Measurements from ENCODE around the gene CLPSL2.
"Not testable (repeated sequence)": the region's sequence is repeated elsewhere in the genome, so short reads cannot be mapped to it uniquely, and the experiment has no call there.

The CLPSL2 gene

GRCh38 chr6:35733633-35734032, 42.8 kb upstream of the CLPSL2 start:
- H3K9ac ChIP-seq (ENCODE audit: low read length in 5 of 5), result no peak overlapping the region
- no peaks in the 10 kb centered on the region for H3K36me3 ChIP-seq (ENCODE audit: control insufficient read depth in 5 of 5, insufficient read depth in 5 of 5, low read length in 5 of 5)
- no peak overlapping the region for H3K27ac ChIP-seq (ENCODE audit: low read depth, low read length)

DNA sequence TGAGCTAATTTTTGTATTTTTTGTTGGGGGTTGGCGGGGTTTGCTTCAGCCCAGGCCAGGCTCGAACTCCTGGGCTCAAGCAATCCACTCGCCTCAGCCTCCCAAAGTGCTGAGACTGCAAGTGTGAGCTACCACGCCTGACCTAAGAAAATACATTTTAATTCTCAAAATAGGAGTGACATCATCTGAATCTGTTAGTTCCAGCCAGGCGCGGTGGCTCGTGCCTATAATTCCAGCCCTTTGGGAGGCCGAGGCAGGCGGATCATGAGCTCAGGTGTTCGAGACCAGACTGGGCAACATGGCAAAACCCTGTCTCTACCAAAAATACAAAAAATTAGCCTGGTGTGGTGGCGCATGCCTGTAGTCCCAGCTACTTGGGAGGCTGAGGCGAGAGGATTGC, 42.1 kb upstream of the CLPSL2 start:
- H3K9ac ChIP-seq (ENCODE audit: low read length in 5 of 5); H3K9me3 ChIP-seq (ENCODE audit: control insufficient read depth in 5 of 5, low read length in 5 of 5); H3K4me3 ChIP-seq (ENCODE audit: low read depth in 1 of 5, low read length in 5 of 5); H3K27ac ChIP-seq (ENCODE audit: low read depth, low read length); H3K27me3 ChIP-seq (ENCODE audit: control insufficient read depth in 5 of 5, insufficient read depth in 4 of 5, low read length in 5 of 5); H3K36me3 ChIP-seq (ENCODE audit: control insufficient read depth in 5 of 5, insufficient read depth in 5 of 5, low read length in 5 of 5): not testable (repeated sequence)
- H3K4me1 ChIP-seq (ENCODE audit: control insufficient read depth in 5 of 5, insufficient read depth in 5 of 5, low read length in 5 of 5), result peaks cover 6 to 47% (median 26%) of the 10 kb centered on the region in 5 donors

More at GRCh38 chr6:35733633-35734032, 42.8 kb upstream of the CLPSL2 start:
- Histone ChIP-seq H3K9me3 (ENCODE audit: control insufficient read depth in 5 of 5, low read length in 5 of 5) (no peaks in the 10 kb centered on the region), H3K4me3 (ENCODE audit: low read depth in 1 of 5, low read length in 5 of 5) (no peak overlapping the region), H3K4me1 (ENCODE audit: control insufficient read depth in 5 of 5, insufficient read depth in 5 of 5, low read length in 5 of 5) (peaks cover 9 to 54% (median 33%) of the 10 kb centered on the region in 5 donors), H3K27me3 (ENCODE audit: control insufficient read depth in 5 of 5, insufficient read depth in 4 of 5, low read length in 5 of 5) (no peaks in the 10 kb centered on the region)

DNA sequence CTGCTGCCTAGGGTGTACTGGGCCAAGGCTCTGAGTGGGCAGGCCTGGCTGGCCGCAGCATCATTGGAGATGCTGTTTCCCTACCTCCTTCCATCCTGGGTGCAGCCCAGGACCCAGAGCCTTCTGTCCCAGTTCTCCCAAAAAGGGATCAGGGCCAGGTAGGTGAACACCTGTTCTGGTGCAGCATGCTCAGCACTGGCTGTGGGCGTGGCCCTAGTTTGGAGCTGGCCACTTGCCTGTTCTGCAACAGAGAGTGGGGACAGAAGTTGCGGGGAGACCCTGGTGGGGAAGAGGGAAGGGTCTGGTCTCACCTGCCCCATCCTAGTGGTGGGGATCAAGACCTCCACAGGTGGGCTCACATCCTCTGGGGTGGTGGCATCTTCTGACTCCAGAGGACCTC, 40.9 kb upstream of the CLPSL2 start:
- no peaks in the 10 kb centered on the region for H3K27me3 ChIP-seq (ENCODE audit: control insufficient read depth in 5 of 5, insufficient read depth in 4 of 5, low read length in 5 of 5)
- H3K36me3 ChIP-seq (ENCODE audit: control insufficient read depth in 5 of 5, insufficient read depth in 5 of 5, low read length in 5 of 5), result no peaks in the 10 kb centered on the region
- H3K4me1 ChIP-seq (ENCODE audit: control insufficient read depth in 5 of 5, insufficient read depth in 5 of 5, low read length in 5 of 5), result peaks cover 6 to 44% (median 22%) of the 10 kb centered on the region in 5 donors
- H3K4me3 ChIP-seq (ENCODE audit: low read depth in 1 of 5, low read length in 5 of 5), result no peak overlapping the region
- no peaks in the 10 kb centered on the region for H3K9me3 ChIP-seq (ENCODE audit: control insufficient read depth in 5 of 5, low read length in 5 of 5)
- no peak overlapping the region for H3K9ac ChIP-seq (ENCODE audit: low read length in 5 of 5)
- H3K27ac ChIP-seq (ENCODE audit: low read depth, low read length), result no peak overlapping the region

DNA sequence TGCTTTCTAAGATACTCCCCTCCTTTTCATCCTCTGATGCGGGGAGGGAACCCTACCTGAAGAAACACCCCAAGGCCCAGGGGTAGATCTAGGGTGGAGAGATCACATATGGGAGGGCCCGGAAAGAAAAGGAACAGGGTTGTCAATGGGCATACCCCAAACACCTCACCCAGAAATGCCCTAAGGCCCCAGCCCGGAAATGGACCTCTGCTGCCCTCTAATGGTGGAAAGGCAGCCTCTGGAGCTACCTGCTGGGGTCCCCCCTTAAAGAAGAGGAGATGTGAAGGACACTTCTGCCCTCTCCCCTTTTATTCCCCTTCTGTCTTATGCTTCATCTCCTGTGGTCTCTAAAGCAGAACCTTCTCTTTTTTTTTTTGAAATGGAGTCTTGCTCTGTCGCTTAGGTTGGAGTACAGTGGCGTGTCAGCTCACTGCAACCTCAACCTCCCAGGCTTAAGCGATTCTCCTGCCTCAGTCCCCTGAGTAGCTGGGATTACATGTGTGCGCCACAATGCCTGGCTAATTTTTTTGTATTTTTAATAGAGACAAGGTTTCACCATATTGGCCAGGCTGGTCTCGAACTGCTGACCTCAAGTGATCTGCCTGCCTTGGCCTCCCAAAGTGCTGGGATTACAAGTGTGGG, 40.0 kb upstream of the CLPSL2 start:
- H3K9ac ChIP-seq (ENCODE audit: low read length in 5 of 5), result no peak overlapping the region

DNA sequence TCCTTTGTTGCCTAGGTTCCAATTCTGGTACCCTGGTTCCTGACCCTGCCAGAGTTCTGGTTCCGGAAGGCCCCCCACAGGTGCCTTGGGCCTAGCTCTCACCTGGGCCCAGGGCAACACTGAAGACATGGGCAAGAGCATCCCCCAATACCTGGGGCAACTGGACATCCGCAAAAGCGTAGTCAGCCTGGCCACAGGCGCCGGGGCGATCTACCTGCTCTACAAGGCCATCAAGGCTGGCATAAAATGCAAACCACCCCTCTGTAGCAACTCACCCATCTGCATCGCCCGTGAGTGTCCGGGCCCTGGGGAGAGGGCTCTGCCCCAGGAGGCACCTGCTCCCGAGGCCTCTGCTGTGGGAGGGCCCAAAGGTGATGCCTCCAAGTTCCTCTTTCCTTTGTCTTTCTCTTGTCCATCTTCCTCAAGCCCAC, 39.4 kb upstream of the CLPSL2 start, which contains the start of gene ARMC12:
Gene ARMC12 (plus strand): TSS at position 51 of the 431 bp plus-strand sequence. CDS start 77 bp downstream, at position 128.
- H3K4me1 ChIP-seq (ENCODE audit: control insufficient read depth in 5 of 5, insufficient read depth in 5 of 5, low read length in 5 of 5), result peaks cover 4 to 34% (median 11%) of the 10 kb centered on the region in 5 donors
- H3K4me3 ChIP-seq (ENCODE audit: low read depth in 1 of 5, low read length in 5 of 5), result no peak within 1 kb of the TSS
- H3K9me3 ChIP-seq (ENCODE audit: control insufficient read depth in 5 of 5, low read length in 5 of 5), result no peaks in the 10 kb centered on the region
- no peak within 1 kb of the TSS for H3K9ac ChIP-seq (ENCODE audit: low read length in 5 of 5)
- H3K27me3 ChIP-seq (ENCODE audit: control insufficient read depth in 5 of 5, insufficient read depth in 4 of 5, low read length in 5 of 5), result no peaks in the 10 kb centered on the region
- no peaks in the 10 kb centered on the region for H3K36me3 ChIP-seq (ENCODE audit: control insufficient read depth in 5 of 5, insufficient read depth in 5 of 5, low read length in 5 of 5)
- H3K27ac ChIP-seq (ENCODE audit: low read depth, low read length), result no peak within 1 kb of the TSS

More for the DNA sequence above, 40.0 kb upstream of the CLPSL2 start:
- Histone ChIP-seq H3K27me3 (ENCODE audit: control insufficient read depth in 5 of 5, insufficient read depth in 4 of 5, low read length in 5 of 5) (no peaks in the 10 kb centered on the region), H3K27ac (ENCODE audit: low read depth, low read length) (no peak overlapping the region), H3K4me1 (ENCODE audit: control insufficient read depth in 5 of 5, insufficient read depth in 5 of 5, low read length in 5 of 5) (peaks cover 4 to 39% (median 16%) of the 10 kb centered on the region in 5 donors), H3K4me3 (ENCODE audit: low read depth in 1 of 5, low read length in 5 of 5) (no peak overlapping the region), H3K9me3 (ENCODE audit: control insufficient read depth in 5 of 5, low read length in 5 of 5) (no peaks in the 10 kb centered on the region), H3K36me3 (ENCODE audit: control insufficient read depth in 5 of 5, insufficient read depth in 5 of 5, low read length in 5 of 5) (no peaks in the 10 kb centered on the region)

DNA sequence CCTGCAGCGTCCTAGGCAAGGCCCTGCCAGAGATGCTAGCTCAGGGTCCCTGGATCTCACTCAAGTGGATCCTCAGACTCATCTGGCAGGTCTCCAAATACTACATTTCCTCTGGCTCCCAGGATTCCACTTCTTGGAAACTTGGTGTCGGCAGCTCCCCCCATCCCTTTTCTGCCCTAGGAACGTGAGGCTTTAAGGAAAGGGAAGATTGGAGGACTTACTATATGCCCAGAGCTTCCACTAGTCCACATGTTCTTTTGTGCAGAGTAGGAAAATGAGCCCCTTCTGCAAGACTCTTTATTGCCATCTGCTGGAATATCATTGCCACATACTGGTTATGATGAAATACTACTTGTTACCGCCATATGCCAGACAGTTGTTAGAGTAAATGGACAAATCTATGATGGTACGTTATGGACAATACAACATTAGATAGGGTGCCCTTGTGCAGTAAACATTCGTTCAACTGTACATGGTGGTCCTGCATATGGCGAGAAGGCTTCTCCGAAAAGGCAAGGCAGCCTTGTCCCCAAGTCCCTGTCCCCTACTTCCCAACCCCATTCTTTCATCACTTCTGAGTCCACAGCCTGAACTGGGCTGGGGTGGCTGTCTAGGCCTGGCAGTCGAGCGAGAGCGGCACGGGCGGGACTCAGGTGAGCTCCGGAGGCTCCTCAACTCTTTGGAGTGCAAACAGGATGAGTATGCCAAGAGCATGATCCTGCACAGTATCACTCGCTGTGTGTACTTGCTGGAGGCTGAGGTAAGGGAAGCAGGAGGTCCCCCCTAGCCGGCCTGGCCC, 38.8 kb upstream of the CLPSL2 start:
- no peaks in the 10 kb centered on the region for H3K36me3 ChIP-seq (ENCODE audit: control insufficient read depth in 5 of 5, insufficient read depth in 5 of 5, low read length in 5 of 5)
- H3K4me3 ChIP-seq (ENCODE audit: low read depth in 1 of 5, low read length in 5 of 5), result no peak overlapping the region
- H3K4me1 ChIP-seq (ENCODE audit: control insufficient read depth in 5 of 5, insufficient read depth in 5 of 5, low read length in 5 of 5), result peaks cover under 1 to 29% (median 5%) of the 10 kb centered on the region in 5 donors
- no peak overlapping the region for H3K27ac ChIP-seq (ENCODE audit: low read depth, low read length)
- H3K9me3 ChIP-seq (ENCODE audit: control insufficient read depth in 5 of 5, low read length in 5 of 5), result no peaks in the 10 kb centered on the region
- no peak overlapping the region for H3K9ac ChIP-seq (ENCODE audit: low read length in 5 of 5)
- peaks cover 0 to 1% (median 0%) of the 10 kb centered on the region in 5 donors for H3K27me3 ChIP-seq (ENCODE audit: control insufficient read depth in 5 of 5, insufficient read depth in 4 of 5, low read length in 5 of 5)

GRCh38 chr6:35739645-35740524, 36.5 kb upstream of the CLPSL2 start:
- Histone ChIP-seq H3K4me3 (ENCODE audit: low read depth in 1 of 5, low read length in 5 of 5) (no peak overlapping the region), H3K27ac (ENCODE audit: low read depth, low read length) (no peak overlapping the region), H3K27me3 (ENCODE audit: control insufficient read depth in 5 of 5, insufficient read depth in 4 of 5, low read length in 5 of 5) (peaks cover 0 to 4% (median 0%) of the 10 kb centered on the region in 5 donors), H3K36me3 (ENCODE audit: control insufficient read depth in 5 of 5, insufficient read depth in 5 of 5, low read length in 5 of 5) (no peaks in the 10 kb centered on the region), H3K9me3 (ENCODE audit: control insufficient read depth in 5 of 5, low read length in 5 of 5) (no peaks in the 10 kb centered on the region), H3K4me1 (ENCODE audit: control insufficient read depth in 5 of 5, insufficient read depth in 5 of 5, low read length in 5 of 5) (peaks cover 0 to 21% (median 3%) of the 10 kb centered on the region in 5 donors), H3K9ac (ENCODE audit: low read length in 5 of 5) (no peak overlapping the region)

DNA sequence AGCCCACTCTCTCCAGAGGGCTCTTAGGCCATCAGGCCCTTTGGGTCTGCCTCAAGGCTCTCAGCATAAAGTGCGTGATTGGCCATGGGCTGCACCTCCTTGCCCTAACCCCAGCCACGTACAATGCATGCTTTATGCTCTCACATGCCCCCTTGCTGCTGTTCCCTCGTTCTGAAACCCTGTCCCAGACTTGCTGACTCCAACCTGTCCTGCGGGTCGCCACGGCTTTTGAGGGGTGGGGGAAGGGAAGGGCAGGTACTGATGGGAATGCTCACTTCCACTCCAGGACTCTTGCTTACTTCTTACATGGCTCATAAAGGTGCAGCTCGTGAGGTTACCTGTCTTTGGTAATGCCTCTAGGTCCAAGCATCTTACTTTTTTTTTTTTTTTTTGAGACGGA, 33.6 kb upstream of the CLPSL2 start:
- Histone ChIP-seq H3K9me3 (ENCODE audit: control insufficient read depth in 5 of 5, low read length in 5 of 5) (peaks cover 0 to 7% (median 0%) of the 10 kb centered on the region in 5 donors), H3K9ac (ENCODE audit: low read length in 5 of 5) (no peak overlapping the region), H3K27me3 (ENCODE audit: control insufficient read depth in 5 of 5, insufficient read depth in 4 of 5, low read length in 5 of 5) (peaks cover 0 to 4% (median 0%) of the 10 kb centered on the region in 5 donors), H3K27ac (ENCODE audit: low read depth, low read length) (no peak overlapping the region), H3K4me1 (ENCODE audit: control insufficient read depth in 5 of 5, insufficient read depth in 5 of 5, low read length in 5 of 5) (peaks cover 0 to 10% (median 0%) of the 10 kb centered on the region in 5 donors), H3K36me3 (ENCODE audit: control insufficient read depth in 5 of 5, insufficient read depth in 5 of 5, low read length in 5 of 5) (no peaks in the 10 kb centered on the region), H3K4me3 (ENCODE audit: low read depth in 1 of 5, low read length in 5 of 5) (no peak overlapping the region)

DNA sequence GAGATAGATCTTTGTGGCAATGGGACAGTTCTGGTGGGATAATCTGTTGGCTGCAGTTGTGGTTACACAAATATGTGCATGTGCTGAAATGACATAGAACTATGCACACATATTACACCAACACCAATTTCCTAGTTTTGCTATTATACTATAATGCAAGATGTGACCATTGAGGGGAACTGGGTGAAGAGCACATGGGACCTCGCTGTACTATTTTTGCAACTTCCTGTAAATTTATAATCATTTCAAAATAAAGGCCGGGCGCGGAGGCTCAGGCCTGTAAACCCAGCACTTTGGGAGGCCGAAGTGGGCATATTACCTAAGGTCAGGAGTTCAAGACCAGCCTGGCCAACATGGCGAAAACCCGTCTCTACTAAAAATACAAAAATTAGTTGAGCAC, 30.9 kb upstream of the CLPSL2 start:
- H3K27me3 ChIP-seq (ENCODE audit: control insufficient read depth in 5 of 5, insufficient read depth in 4 of 5, low read length in 5 of 5), result peaks cover 0 to 4% (median 0%) of the 10 kb centered on the region in 5 donors
- no peak overlapping the region for H3K9ac ChIP-seq (ENCODE audit: low read length in 5 of 5)
- H3K4me1 ChIP-seq (ENCODE audit: control insufficient read depth in 5 of 5, insufficient read depth in 5 of 5, low read length in 5 of 5), result peaks cover 0 to 2% (median 0%) of the 10 kb centered on the region in 5 donors
- H3K9me3 ChIP-seq (ENCODE audit: control insufficient read depth in 5 of 5, low read length in 5 of 5), result peaks cover 0 to 9% (median 0%) of the 10 kb centered on the region in 5 donors
- H3K36me3 ChIP-seq (ENCODE audit: control insufficient read depth in 5 of 5, insufficient read depth in 5 of 5, low read length in 5 of 5), result no peaks in the 10 kb centered on the region
- H3K27ac ChIP-seq (ENCODE audit: low read depth, low read length), result no peak overlapping the region
- H3K4me3 ChIP-seq (ENCODE audit: low read depth in 1 of 5, low read length in 5 of 5), result no peak overlapping the region
